HTR-8/SVneo (cell line): ENCODE measurements around the gene CD163L1.
A peak's percentile ranks its signal among the peaks of the same experiment; 100 is the strongest.
"Not testable (repeated sequence)": the region's sequence is repeated elsewhere in the genome, so short reads cannot be mapped to it uniquely, and the experiment has no call there.

Experiments
- DNase-seq: peaks from one replicate; pipeline ENCODE4 v3.0.0; 2011; ENCODE audit warnings: low spot score, mixed read lengths; ENCODE audit not compliant: insufficient read length
- FAIRE-seq: peaks from 2 replicates; lab custom pipeline; 2011; peaks lifted over from hg19 to GRCh38; lab: Jason Lieb, UNC

CD163L1 gene

GRCh38 chr12:7444076-7444475 is at the start of gene CD163L1:
TSS of gene CD163L1 (minus strand) at chr12:7444153. CDS start at chr12:7444127, 26 bp downstream.
- FAIRE-seq = no peak

DNA sequence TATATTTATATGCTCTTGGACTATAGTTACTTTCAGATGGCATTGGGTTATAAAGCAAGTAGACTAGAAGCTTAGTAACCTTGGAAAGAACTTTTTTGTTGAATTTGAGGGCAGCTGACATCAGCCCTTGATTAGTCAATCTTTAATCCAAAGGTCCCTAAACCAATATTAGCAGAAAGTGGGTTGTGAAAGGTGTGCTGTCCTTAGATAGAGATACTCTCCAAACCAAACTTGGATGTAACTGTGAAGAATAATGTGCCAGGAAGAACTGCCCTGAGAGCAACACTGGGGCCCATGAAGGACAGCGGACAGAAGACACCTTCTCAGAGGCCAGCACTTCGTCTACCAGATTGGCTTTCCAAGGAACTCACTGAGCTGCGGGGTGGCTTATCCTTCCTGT is 49.1 kb upstream of the CD163L1 start:
- FAIRE-seq = peak; percentile 28
- DNase-seq = no peak

More at GRCh38 chr12:7444076-7444475, at the start of gene CD163L1:
- DNase-seq = no peak

DNA sequence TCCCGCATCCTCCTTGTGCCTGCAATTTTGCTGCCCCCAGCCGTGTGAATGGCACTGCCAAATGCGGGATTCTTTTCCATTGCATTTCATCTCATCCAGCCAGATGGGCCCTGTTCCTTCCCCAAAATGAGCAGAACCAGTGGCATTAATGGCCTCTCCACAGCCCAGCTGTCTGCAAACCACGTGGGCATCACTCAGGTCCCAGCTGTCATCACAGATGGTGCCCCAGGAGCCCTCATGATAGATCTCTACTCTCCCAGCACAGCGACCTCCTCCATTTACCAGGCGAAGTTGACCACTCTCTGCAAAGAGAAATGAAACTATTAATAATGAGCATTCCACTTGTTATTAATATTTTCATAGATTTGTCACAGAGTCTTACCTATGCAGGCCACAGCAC is 42.6 kb upstream of the CD163L1 start:
- FAIRE-seq = no peak
- no peak for DNase-seq

DNA sequence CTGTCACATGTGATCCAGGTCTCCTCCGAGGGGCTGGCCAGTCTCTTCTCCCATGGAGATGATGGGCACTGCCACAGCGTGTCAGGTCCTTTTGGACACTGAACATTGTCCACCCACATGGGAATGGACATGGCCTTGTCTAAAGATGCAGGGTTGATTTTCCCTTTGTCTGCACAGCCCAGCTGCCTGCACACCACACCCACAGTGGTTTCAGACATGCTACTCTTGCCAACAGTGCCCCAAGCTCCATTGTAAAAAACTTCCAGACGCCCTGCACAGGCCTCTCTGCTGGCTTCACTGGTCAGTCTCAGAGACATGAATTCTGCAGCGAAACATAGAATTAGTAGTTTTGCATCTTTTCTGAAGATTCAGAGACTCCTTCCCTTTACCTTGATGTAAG is 41.1 kb upstream of the CD163L1 start:
- FAIRE-seq = no peak

DNA sequence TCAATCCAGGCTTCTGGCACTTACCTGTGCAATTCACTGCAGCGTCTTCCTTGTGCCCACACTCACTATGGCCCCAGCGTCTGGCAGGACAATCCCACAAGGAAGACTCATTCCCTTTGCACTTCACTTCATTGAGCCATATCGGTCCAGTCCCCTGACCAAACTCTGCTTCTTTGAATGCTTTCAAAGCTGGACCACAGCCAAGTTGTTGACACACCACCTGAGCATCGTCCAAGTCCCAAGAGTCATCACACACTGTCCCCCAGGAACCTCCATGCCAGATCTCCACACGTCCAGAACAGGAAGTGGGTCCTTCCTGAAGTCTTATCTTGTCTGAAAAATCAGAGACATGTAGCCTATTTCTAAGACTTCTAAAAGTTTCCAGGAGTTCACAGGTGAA is 39.4 kb upstream of the CD163L1 start:
- FAIRE-seq = no peak
- DNase-seq = no peak

More for the DNA sequence above, 41.1 kb upstream of the CD163L1 start:
- no peak for DNase-seq

GRCh38 chr12:7479771-7480170 is 35.8 kb upstream of the CD163L1 start:
- DNase-seq = no peak
- FAIRE-seq = no peak

- no peak for DNase-seq
- FAIRE-seq = no peak
These were observed 28.1 kb upstream of the CD163L1 start for GRCh38 chr12:7472060-7472459.

GRCh38 chr12:7460375-7461259 is 16.7 kb upstream of the CD163L1 start:
- DNase-seq (peak; percentile 66), FAIRE-seq (peak; percentile 9)

- FAIRE-seq (no peak), DNase-seq (no peak)
These were observed 16.0 kb upstream of the CD163L1 start for GRCh38 chr12:7459973-7460372.

- DNase-seq (no peak), FAIRE-seq (no peak)
These were observed 7.8 kb upstream of the CD163L1 start for GRCh38 chr12:7451756-7452155.

DNA sequence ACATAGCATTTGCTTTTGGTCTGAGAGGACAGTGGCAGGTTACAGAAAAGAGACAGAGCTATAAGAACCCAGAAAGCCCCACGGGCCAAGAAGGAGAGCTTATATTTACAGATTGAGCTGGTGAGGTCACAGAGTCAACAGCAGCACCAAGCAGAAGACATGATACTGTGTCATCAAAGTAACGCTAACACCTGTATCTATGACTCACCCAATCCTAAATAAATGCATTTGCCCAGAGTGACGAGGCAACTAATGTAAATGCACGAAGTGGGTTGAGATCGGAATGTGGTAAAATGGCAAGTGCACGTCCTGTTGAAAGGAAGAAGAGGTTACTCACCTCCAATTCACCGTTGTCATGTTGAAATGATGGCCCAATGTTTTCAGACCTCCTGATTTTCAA is 6.7 kb upstream of the CD163L1 start:
- FAIRE-seq = peak; percentile 9
- DNase-seq = no peak

GRCh38 chr12:7448099-7448498 is 4.1 kb upstream of the CD163L1 start:
- no peak for FAIRE-seq

DNA sequence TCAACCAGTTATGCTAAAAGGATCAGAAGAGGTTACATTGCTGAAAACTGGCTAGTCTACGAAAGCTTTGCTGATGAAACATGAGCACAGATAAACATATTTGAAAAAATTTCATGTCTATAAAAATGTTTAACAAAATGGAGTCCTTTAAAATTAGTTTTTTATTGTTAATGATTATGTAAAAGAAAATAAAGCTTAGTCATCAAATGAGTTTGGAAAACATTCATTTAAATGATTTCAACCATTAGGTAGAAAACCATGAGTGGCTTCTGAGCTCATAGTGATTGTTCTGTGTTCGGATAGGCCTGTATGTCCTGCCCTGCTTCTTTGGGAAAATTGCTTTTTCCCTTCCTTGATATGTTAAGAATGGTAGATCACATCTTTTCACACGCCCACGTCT is 584 bp upstream of the CD163L1 start:
- no peak for FAIRE-seq
- DNase-seq = no peak

More at GRCh38 chr12:7448099-7448498, 4.1 kb upstream of the CD163L1 start:
- no peak for DNase-seq

DNA sequence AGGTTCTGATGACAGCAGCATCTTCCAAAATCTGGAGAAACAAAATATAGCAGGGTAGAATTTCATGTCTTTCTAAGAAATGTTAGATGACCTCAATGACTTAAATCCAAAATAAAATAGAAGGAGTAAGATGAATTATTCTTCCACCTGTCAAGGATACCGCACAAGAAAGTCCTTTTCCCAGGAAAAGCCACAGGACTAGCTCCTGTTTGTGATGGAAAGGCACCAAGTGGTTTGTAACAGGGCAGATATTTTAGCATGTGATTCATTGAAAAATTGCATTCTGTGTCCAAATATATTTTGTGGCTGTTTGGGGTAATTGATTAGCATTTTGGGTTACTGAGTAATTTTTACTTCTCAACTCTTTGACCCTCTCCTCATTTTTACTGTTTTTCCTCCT is 2.7 kb downstream of the CD163L1 start:
- DNase-seq (no peak), FAIRE-seq (no peak)

DNA sequence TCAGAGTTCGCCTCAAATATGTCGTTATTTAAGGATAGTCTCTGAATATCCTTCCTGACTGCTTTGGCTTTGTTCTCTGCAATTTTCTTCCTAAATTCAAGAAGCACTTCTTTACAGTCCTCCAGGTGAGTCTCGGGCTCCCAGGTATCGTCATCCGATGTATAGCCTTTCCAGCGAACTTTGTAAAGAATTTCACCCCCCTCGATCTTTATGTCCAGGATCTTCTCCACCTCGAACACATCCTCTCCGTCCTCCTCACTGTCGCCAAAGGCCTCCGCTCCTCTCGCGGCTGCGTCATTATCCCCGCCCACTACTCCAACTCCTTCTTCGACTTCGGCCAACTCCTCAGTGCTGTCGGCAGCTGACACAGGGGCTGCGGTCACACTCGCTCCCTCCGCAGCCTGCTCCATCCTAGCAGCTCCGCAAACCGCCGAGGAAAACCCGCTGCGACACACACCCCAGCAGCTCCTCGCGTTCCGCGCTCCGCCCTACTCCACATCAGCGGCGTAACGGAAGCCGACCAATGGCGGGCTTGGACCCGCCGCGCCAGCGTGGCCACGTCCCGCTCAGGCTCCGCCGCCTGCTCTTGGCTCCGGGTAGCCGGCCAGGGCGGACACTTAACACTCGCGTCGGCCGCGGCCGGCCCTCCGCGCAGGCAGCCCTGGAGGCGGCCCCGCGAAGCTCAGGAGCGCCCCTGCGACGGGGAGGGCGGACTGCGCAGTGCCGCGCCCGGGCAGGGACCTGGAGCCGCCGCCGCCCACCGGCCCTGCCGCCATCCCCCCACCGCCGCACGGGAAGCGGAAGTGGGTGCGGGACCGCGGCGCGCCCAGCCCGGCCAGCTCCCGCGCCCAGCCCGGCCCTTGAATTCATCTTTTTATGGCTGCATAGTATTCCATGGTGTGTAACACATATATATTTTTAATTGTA is 4.1 kb downstream of the CD163L1 start:
- FAIRE-seq (no peak), DNase-seq (no peak)

GRCh38 chr12:7438291-7438995 is 5.5 kb downstream of the CD163L1 start:
- FAIRE-seq, DNase-seq: not testable (repeated sequence)

GRCh38 chr12:7437494-7437893 is 6.5 kb downstream of the CD163L1 start:
- not testable (repeated sequence) for FAIRE-seq, DNase-seq

- FAIRE-seq (no peak), DNase-seq (no peak)
These were observed 9.3 kb downstream of the CD163L1 start for GRCh38 chr12:7434670-7435069.

GRCh38 chr12:7433276-7433822 is 10.6 kb downstream of the CD163L1 start:
- FAIRE-seq = peak; percentile 88
- peak; percentile 53 for DNase-seq
